Measurements from ENCODE around the gene SFMBT2.
"Not testable (repeated sequence)": the region's sequence is repeated elsewhere in the genome, so short reads cannot be mapped to it uniquely, and the experiment has no call there.

Gene SFMBT2

DNA sequence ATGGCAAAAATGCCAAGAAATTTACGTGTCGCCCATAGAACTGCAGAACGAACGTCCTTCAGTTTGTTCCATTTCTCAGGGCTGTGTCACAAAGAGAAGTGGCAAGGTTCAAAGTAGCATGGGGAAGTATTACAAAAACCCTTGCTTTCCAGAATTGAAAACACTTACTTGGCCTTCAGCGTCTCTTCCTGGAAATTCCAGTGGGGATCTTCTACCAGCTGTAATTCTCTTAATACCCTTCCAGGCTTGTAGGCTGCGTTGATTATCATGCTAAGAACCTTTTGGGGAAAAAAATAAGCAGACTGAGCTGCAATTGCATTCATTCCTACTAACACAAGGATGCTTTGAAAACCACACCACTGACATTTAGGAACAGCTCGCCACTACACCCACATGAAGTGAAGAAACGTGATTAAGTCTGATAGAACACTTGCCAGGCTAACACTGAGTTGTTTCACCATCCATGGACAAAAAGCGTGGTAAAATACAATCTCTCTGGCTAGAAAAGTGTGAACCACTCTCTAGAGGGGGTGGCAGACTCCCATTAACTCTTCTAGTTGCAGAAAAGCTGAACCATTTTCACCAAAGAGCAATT is 222.3 kb downstream of the SFMBT2 start:
- TF ChIP-seq, protein P1, sequence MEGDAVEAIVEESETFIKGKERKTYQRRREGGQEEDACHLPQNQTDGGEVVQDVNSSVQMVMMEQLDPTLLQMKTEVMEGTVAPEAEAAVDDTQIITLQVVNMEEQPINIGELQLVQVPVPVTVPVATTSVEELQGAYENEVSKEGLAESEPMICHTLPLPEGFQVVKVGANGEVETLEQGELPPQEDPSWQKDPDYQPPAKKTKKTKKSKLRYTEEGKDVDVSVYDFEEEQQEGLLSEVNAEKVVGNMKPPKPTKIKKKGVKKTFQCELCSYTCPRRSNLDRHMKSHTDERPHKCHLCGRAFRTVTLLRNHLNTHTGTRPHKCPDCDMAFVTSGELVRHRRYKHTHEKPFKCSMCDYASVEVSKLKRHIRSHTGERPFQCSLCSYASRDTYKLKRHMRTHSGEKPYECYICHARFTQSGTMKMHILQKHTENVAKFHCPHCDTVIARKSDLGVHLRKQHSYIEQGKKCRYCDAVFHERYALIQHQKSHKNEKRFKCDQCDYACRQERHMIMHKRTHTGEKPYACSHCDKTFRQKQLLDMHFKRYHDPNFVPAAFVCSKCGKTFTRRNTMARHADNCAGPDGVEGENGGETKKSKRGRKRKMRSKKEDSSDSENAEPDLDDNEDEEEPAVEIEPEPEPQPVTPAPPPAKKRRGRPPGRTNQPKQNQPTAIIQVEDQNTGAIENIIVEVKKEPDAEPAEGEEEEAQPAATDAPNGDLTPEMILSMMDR (IDR thresholded peaks at IDR 0.05; ENCODE audit: control insufficient read depth, extremely low read depth, insufficient read depth), result no peak
- no peak overlapping the region for H3K4me3 ChIP-seq (ENCODE audit: low read depth, low read length)
- DNase-seq (ENCODE audit: low read depth), result no peak

DNA sequence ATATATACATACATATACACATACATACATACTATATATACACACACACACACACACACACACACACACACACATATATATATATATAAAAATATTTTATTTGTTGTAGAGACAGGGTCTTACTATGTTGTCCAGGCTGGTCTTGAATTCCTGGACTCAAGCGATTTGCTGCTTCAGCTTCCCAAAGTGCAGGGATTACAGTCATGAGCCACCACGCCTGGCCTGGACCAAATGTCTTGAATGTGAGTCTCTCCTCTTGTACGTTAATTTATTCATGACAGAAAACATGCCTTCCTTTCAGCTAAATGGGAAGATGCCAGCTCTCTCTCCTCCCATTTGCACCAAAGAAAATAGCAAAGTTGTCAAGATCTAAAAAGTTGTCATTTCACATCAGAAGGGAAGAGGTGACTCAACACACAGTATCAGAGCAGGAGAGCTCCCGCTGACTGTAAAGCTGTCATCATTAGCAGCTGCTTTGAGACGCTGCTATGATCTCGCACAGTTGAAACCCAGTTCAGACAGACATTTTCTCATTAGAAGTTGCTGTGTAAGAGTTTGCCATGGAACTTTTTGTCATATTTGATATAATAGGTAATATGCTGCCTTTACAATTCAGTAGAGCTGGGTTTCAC is 224.3 kb downstream of the SFMBT2 start:
- H3K4me3 ChIP-seq (ENCODE audit: low read depth, low read length), result no peak overlapping the region
- DNase-seq (ENCODE audit: low read depth), result no peak
- TF ChIP-seq, protein P1 (IDR thresholded peaks at IDR 0.05; ENCODE audit: control insufficient read depth, extremely low read depth, insufficient read depth), result no peak

DNA sequence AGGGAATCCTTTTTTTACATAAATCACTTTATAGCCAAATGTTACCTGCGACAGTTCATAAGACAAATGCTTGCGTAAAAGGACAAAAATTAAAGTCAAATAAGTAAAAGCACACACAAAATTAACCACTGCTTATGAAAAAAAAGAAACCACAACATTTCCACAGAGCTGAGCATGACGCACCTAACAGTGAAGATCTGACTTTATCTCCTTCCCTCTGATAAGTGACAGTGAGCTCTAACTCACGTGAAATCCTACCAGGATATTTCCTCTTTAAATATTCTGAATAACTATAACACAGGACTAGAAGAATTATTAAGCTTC is 225.5 kb downstream of the SFMBT2 start:
- no peak for DNase-seq (ENCODE audit: low read depth)
- TF ChIP-seq, protein P1 (IDR thresholded peaks at IDR 0.05; ENCODE audit: control insufficient read depth, extremely low read depth, insufficient read depth), result no peak
- H3K4me3 ChIP-seq (ENCODE audit: low read depth, low read length), result no peak overlapping the region

DNA sequence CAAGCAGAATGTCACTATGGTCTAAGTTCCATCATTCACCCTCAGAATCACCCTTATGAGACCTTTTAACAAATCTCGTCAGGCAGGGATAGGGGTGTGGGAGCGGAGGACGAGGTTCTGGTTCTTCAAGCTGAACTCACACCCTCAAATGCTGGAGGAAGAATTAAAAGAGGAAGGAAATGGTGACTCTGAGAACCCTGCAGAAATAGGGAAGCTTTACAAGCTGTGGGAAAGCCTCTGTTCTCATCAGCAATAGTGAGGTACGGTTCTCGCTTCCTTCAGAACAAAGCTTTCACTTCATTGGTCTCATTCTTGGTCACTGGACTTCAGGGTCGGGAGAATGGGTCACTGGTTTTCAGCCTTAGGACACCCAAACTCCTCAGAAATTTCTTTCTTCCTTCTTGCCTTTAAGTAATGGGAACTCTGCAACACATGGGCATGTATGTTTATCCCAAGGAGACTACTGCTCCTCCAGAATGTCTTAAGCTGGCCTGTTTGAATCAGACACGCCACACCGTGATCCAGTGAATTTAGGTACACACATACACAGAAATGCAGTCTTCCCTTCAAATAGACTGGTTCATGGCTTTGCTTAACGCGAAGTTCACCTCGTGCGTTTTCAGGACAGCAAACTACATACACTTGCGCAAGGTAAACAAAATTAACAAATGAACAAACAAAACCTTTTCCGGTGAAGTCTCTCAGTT is 226.0 kb downstream of the SFMBT2 start:
- TF ChIP-seq, protein P1 (IDR thresholded peaks at IDR 0.05; ENCODE audit: control insufficient read depth, extremely low read depth, insufficient read depth), result no peak
- no peak overlapping the region for H3K4me3 ChIP-seq (ENCODE audit: low read depth, low read length)
- DNase-seq (ENCODE audit: low read depth), result peak; percentile 18

DNA sequence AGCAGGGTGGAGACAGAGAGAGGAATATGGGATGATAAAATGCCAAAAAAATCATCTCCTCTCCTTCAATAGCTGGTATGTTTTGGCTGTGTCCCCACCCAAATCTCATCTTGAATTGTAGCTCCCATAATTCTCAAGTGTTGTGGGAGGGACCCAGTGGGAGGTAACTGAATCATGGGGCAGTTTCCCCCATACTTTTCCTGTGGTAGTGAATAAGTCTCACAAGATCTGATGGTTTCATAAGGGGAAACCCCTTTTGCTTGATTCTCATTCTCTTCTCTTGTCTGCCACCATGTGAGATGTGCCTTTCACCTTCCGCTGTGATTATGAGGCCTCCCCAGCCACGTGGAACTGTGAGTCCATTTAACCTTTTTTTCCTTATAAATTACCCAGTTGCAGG is 226.7 kb downstream of the SFMBT2 start:
- not testable (repeated sequence) for DNase-seq (ENCODE audit: low read depth); H3K4me3 ChIP-seq (ENCODE audit: low read depth, low read length)

DNA sequence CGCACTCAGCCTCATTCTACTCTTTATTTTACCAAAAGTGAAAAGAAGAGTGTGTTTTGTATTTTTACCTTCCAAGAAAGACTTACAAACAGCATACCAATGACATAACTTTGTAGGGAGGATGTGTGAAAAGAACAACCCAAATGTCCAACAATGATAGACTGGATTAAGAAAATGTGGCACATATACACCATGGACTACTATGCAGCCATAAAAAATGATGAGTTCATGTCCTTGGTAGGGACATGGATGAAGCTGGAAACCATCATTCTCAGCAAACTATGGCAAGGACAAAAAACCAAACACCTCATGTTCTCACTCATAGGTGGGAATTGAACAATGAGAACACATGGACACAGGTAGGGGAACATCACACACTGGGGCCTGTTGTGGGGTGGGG is 228.5 kb downstream of the SFMBT2 start:
- H3K4me3 ChIP-seq (ENCODE audit: low read depth, low read length); DNase-seq (ENCODE audit: low read depth): not testable (repeated sequence)

DNA sequence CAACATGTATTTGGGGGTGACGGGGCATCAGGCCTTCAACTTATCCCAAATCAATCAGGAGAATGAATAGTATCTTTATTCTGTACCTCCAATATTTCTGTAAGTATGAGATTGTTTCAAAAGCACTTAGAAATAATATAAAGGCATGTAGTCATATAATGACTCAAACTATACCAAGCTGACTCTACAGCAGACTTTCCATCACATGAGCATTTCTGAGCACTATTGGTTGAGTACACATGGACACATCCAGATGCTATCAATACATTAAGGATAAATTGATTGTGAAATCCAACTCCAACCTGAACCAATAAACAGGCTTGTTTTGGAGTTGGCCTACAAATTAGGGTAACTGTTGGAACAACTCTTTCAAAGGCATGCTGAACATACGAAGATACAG is 229.4 kb downstream of the SFMBT2 start:
- TF ChIP-seq, protein P1 (IDR thresholded peaks at IDR 0.05; ENCODE audit: control insufficient read depth, extremely low read depth, insufficient read depth), result no peak
- DNase-seq (ENCODE audit: low read depth), result no peak
- no peak overlapping the region for H3K4me3 ChIP-seq (ENCODE audit: low read depth, low read length)

DNA sequence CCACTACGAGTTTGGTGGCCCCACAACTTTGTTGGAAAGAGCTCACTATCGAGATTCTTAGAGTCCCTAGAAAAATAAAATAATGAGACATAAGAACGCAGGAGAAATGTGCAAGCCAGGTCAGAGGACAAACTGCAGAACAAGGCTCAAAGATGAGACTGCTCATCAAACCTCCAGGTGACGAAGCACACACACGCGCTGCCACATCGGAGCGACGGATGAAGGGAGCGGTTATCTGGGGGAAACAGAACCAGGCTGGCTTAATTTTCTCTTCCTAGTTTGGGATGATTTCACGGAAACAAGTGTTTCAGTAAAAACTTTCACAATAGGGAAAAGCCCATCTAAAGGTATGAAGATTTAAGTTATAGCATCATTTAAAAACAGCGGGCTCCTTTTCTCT is 231.3 kb downstream of the SFMBT2 start:
- H3K4me3 ChIP-seq (ENCODE audit: low read depth, low read length), result no peak overlapping the region
- no peak for DNase-seq (ENCODE audit: low read depth)
- TF ChIP-seq, protein P1 (IDR thresholded peaks at IDR 0.05; ENCODE audit: control insufficient read depth, extremely low read depth, insufficient read depth), result no peak

Measured in LNCaP clone FGC (cell line).